ENCODE results near the gene MARCO.

GRCh38 chr2:118983133-118983532 lies 41.1 kb downstream of the MARCO start:
- TF ChIP-seq POLR2A (IDR thresholded peaks at IDR 0.05) (no peak), CTCF (IDR thresholded peaks at IDR 0.05) (no peak), POLR2AphosphoS5 (IDR thresholded peaks at IDR 0.05) (no peak)
